HepG2 (cell line): Measurements from ENCODE around the gene HMCN1. TPM values are rescaled to one million over a fixed set of nuclear protein-coding genes. Genes with fewer than 3 reads are reported as not detected.

Experiments used
- ATAC-seq: fragments of 200-7000 bp; cut with Tn5 transposase; 3 replicates; pipeline ENCODE4 v1.9.1; 2020; ENCODE audit warnings: mild to moderate bottlenecking, moderate library complexity
- BruUV-seq: library from RNA; stranded (reverse); fragments of 400-500 nt; replicated peaks from 2 replicates; lab custom pipeline; 2021; lab: Mats Ljungman, UMichigan
- CTCF ChIA-PET: fragments of 300-600 bp; formaldehyde crosslinking; extraction: SDS; loops from one replicate; lab custom pipeline; 2021; ENCODE audit warnings: low total read pairs, inconsistent platforms, low intra/inter-chr PET ratio; lab: Yijun Ruan, JAX
- POLR2A ChIA-PET: fragments of 350-600 bp; sonication (Branson Sonifier 250); formaldehyde crosslinking; loops from one replicate; lab custom pipeline; 2020; ENCODE audit warnings: antibody characterized with exemption, inconsistent platforms; lab: Yijun Ruan, JAX
- DNase-seq: peaks from one replicate; pipeline ENCODE4 v3.0.0-alpha.2; 2015; ENCODE audit warnings: low spot score
- FAIRE-seq: peaks from 3 replicates; lab custom pipeline; 2011; peaks lifted over from hg19 to GRCh38; lab: Jason Lieb, UNC
- H2AFZ ChIP-seq: one replicate; pipeline ENCODE4 v1.6.1; 2011; ENCODE audit warnings: low read length, inconsistent platforms
- H3K27ac ChIP-seq: fragments of 300-600 bp; 3 replicates; pipeline ENCODE4 v1.8.0; 2011; ENCODE audit warnings: mixed run types, mild to moderate bottlenecking, mixed read lengths, low read length, inconsistent platforms; ENCODE audit not compliant: insufficient read depth; ENCODE audit errors: extremely low read length
- H3K27me3 ChIP-seq, 2 experiments: fragments of 200-600 bp in 1 of 2; 2 replicates in 1 of 2; 3 replicates in 1 of 2; pipeline versions ENCODE4 v1.6.0 to v1.8.0; 2011; ENCODE audit warnings: low read length in 2 of 2, mild to moderate bottlenecking in 2 of 2, moderate library complexity in 2 of 2, inconsistent platforms in 1 of 2; ENCODE audit not compliant: insufficient read depth in 2 of 2, control insufficient read depth in 1 of 2
- H3K36me3 ChIP-seq, 2 experiments: fragments of 200-600 bp in 1 of 2; replicated peaks in 1 of 2; 2 replicates in 1 of 2; 3 replicates in 1 of 2; pipeline versions ENCODE4 v1.5.1 to v1.8.0; 2011; ENCODE audit warnings: low read length in 2 of 2, inconsistent platforms in 1 of 2; ENCODE audit not compliant: insufficient read depth in 2 of 2, control insufficient read depth in 1 of 2
- H3K4me1 ChIP-seq: 2 replicates; pipeline ENCODE4 v1.5.1; 2012; ENCODE audit warnings: low read length, inconsistent platforms; ENCODE audit not compliant: insufficient read depth
- H3K4me2 ChIP-seq: 2 replicates; pipeline ENCODE4 v1.6.0; 2011; ENCODE audit warnings: low read depth, low read length, inconsistent platforms
- H3K4me3 ChIP-seq, 3 experiments: fragments of 200-600 bp in 1 of 3; sonication (generic), shearing (Covaris generic) in 1 of 3; replicated peaks in 1 of 3; 2 replicates each; pipeline ENCODE4 v1.5.1; 2011 to 2016; ENCODE audit warnings: low read length in 3 of 3, inconsistent platforms in 2 of 3, low read depth in 2 of 3, mild to moderate bottlenecking in 2 of 3, control low read depth in 1 of 3, mixed read lengths in 1 of 3; ENCODE audit not compliant: insufficient read depth in 1 of 3
- H3K79me2 ChIP-seq: one replicate; pipeline ENCODE4 v1.6.1; 2011; ENCODE audit warnings: low read length, inconsistent platforms; ENCODE audit not compliant: insufficient read depth
- H3K9ac ChIP-seq: 2 replicates; pipeline ENCODE4 v1.6.0; 2011; ENCODE audit warnings: mild to moderate bottlenecking, low read depth, low read length, inconsistent platforms; ENCODE audit not compliant: insufficient read depth
- H3K9me3 ChIP-seq: 2 replicates; pipeline ENCODE4 v1.5.1; 2012; ENCODE audit warnings: mild to moderate bottlenecking, low read length
- H4K20me1 ChIP-seq: 2 replicates; pipeline ENCODE4 v1.6.0; 2011; ENCODE audit warnings: inconsistent platforms, mild to moderate bottlenecking, low read length, moderate library complexity; ENCODE audit not compliant: insufficient read depth
- BORCS8-MEF2B ChIP-seq: sonication (generic); formaldehyde crosslinking; IDR thresholded peaks from 2 replicates; pipeline ENCODE4 v1.8.0; 2022; ENCODE audit warnings: mild to moderate bottlenecking, missing genetic modification reagents
- CCDC6 ChIP-seq: sonication (generic); formaldehyde crosslinking; IDR thresholded peaks from 2 replicates; pipeline ENCODE4 v1.8.1; 2022; ENCODE audit warnings: mild to moderate bottlenecking, missing genetic modification reagents, moderate library complexity
- E2F2 ChIP-seq: sonication (generic); formaldehyde crosslinking; IDR thresholded peaks from 2 replicates; pipeline ENCODE4 v1.4.0; 2020; ENCODE audit warnings: missing genetic modification reagents, borderline replicate concordance
- KLF16 ChIP-seq, 2 experiments: sonication (generic) in 1 of 2; formaldehyde crosslinking in 1 of 2; IDR thresholded peaks; 2 replicates each; pipeline versions ENCODE4 v1.6.1 to v1.8.0; 2016 to 2023; ENCODE audit warnings: missing genetic modification reagents in 2 of 2, missing compliant biosample characterization in 1 of 2
- PCBP1 ChIP-seq: fragments of 200-400 bp; formaldehyde crosslinking; IDR thresholded peaks from 2 replicates; pipeline ENCODE4 v1.6.1; 2017; ENCODE audit warnings: mild to moderate bottlenecking, low read depth, low read length, borderline replicate concordance
- PPARG ChIP-seq: conservative IDR thresholded peaks from 2 replicates; pipeline ENCODE4 v1.6.1; 2016; ENCODE audit warnings: missing biosample characterization, missing genetic modification reagents
- SIN3A ChIP-seq: IDR thresholded peaks from 2 replicates; pipeline ENCODE4 v1.6.1; 2011; ENCODE audit warnings: low read depth, mild to moderate bottlenecking, control low read depth, low read length, borderline replicate concordance
- SMARCC2 ChIP-seq: fragments of 450-650 bp; IDR thresholded peaks from 2 replicates; pipeline ENCODE4 v1.6.1; 2017; ENCODE audit warnings: antibody characterized with exemption, mild to moderate bottlenecking
- UBTF ChIP-seq: sonication (generic); formaldehyde crosslinking; IDR thresholded peaks from 2 replicates; pipeline ENCODE4 v1.4.0; 2020; ENCODE audit warnings: mild to moderate bottlenecking, missing genetic modification reagents
- ZKSCAN5 ChIP-seq: sonication (generic); formaldehyde crosslinking; IDR thresholded peaks from 2 replicates; pipeline ENCODE4 v1.5.1; 2020; ENCODE audit warnings: mild to moderate bottlenecking, missing genetic modification reagents
- ZNF10 ChIP-seq: sonication (generic); formaldehyde crosslinking; IDR thresholded peaks from 2 replicates; pipeline ENCODE4 v1.4.0; 2020; ENCODE audit warnings: mild to moderate bottlenecking, low read depth, missing genetic modification reagents, borderline replicate concordance
- ZNF124 ChIP-seq: sonication (generic); formaldehyde crosslinking; IDR thresholded peaks from 2 replicates; pipeline ENCODE4 v1.4.0; 2020; ENCODE audit warnings: missing genetic modification reagents
- ZNF207 ChIP-seq: fragments of 450-650 bp; IDR thresholded peaks from 2 replicates; pipeline ENCODE4 v1.6.1; 2016; ENCODE audit warnings: antibody characterized with exemption, borderline replicate concordance
- ZNF225 ChIP-seq: sonication (generic); formaldehyde crosslinking; IDR thresholded peaks from 2 replicates; pipeline ENCODE4 v1.4.0; 2020; ENCODE audit warnings: mild to moderate bottlenecking, missing genetic modification reagents
- ZNF674 ChIP-seq: sonication (generic); formaldehyde crosslinking; IDR thresholded peaks from 2 replicates; pipeline ENCODE4 v1.5.0; 2020; ENCODE audit warnings: low read depth, mild to moderate bottlenecking, missing genetic modification reagents
- ZNF75D ChIP-seq: sonication (generic); formaldehyde crosslinking; IDR thresholded peaks from 2 replicates; pipeline ENCODE4 v1.8.1; 2023; ENCODE audit warnings: missing genetic modification reagents, mild to moderate bottlenecking, borderline replicate concordance
- WGBS: methylation state at CpG from one replicate; pipeline ENCODE4 v1.1.6; 2017; ENCODE audit warnings: low lambda C conversion rate; 5-methylcytosine and 5-hydroxymethylcytosine counted together
- in situ Hi-C: cut with HindIII; loops from 2 replicates; pipeline ENCODE4 v1.10.0; 2017; ENCODE audit warnings: low pct_unique_long_range_greater_than_20kb; ENCODE audit not compliant: extremely low pct_ligation_motif_present
- intact Hi-C: fragments of 100-400 bp; cut with micrococcal nuclease; formaldehyde crosslinking; loops from one replicate; pipeline ENCODE4 v1.10.0; 2022; ENCODE audit not compliant: unreplicated experiment
- polyA plus RNA-seq, 8 experiments: library from polyadenylated mRNA; depleted of rRNA in 3 of 8; stranded (reverse) in 7 of 8; unstranded in 1 of 8; fragments of >200 nt; fragmentation: Illumina TruSeq in 4 of 8; extraction: Trizol in 4 of 8; gene quantifications; 2 replicates each; pipeline versions ENCODE4 v1.2.1 to v1.2.3, GENCODE V29; 2011 to 2016; ENCODE audit warnings: low read depth in 4 of 8, missing spikeins in 1 of 8, mixed read lengths in 1 of 8; ENCODE audit not compliant: insufficient read depth in 1 of 8
- total RNA-seq, 5 experiments: library from RNA; depleted of rRNA; stranded (reverse); fragments of >200 nt; fragmentation: Illumina TruSeq; extraction: Trizol; gene quantifications; 2 replicates each; pipeline ENCODE4 v1.2.3, GENCODE V29; 2016; ENCODE audit warnings: low read depth in 1 of 5

HMCN1 gene
- total and polyA plus RNA-seq, 2 of the 13 experiments (the other 11 are each of a cell fraction or from before 2014, with no cell fraction given) = 0.03 TPM; not detected in 1

GRCh38 chr1:186239171-186239570 lies 505.0 kb downstream of the HMCN1 start (continued):
- TF ChIP-seq UBTF (CRISPR knock-in tag) = no peak
- no peak for TF ChIP-seq ZKSCAN5
- no peak for TF ChIP-seq ZNF225 (CRISPR knock-in tag)
- no peak for TF ChIP-seq PCBP1
- no peak for TF ChIP-seq SMARCC2
- no peak for TF ChIP-seq ZNF124 (CRISPR knock-in tag)

GRCh38 chr1:186240436-186240835 lies 506.2 kb downstream of the HMCN1 start:
- no peak overlapping the region for H3K27ac ChIP-seq
- no TSS peak for BruUV-seq
- H4K20me1 ChIP-seq = no peaks in the 10 kb centered on the region
- intact Hi-C loops = no loop called here
- no peak overlapping the region for H2AFZ ChIP-seq
- FAIRE-seq = no peak
- H3K4me1 ChIP-seq = no peaks in the 10 kb centered on the region
- CTCF ChIA-PET = no interaction called here
- no peak for ATAC-seq
- H3K9me3 ChIP-seq = no peaks in the 10 kb centered on the region
- WGBS = 54% methylated on average over 1 of the region's 1 CpG
- TF ChIP-seq SIN3A = no peak
- TF ChIP-seq ZNF75D = no peak
- no peak for TF ChIP-seq ZNF207
- no peak for TF ChIP-seq PPARG (CRISPR knock-in tag)
- no peak for TF ChIP-seq CCDC6
- TF ChIP-seq ZNF674 (CRISPR knock-in tag) = no peak
- TF ChIP-seq ZNF10 (CRISPR knock-in tag) = no peak
- TF ChIP-seq KLF16 (CRISPR knock-in tag; IDR thresholded peaks at IDR 0.05) = no peak
- no peak for TF ChIP-seq BORCS8-MEF2B (CRISPR knock-in tag)
- TF ChIP-seq E2F2 = no peak
- no peak for DNase-seq
- H3K9ac ChIP-seq = no peak overlapping the region
- POLR2A ChIA-PET = no interaction called here
- no peaks in the 10 kb centered on the region; a peak in 1 of 5 replicates for H3K27me3 ChIP-seq
- no peak overlapping the region for H3K4me3 ChIP-seq
- H3K4me2 ChIP-seq = no peak overlapping the region
- H3K79me2 ChIP-seq = no peaks in the 10 kb centered on the region
- in situ Hi-C loops = no loop called here
- H3K36me3 ChIP-seq = no peaks in the 10 kb centered on the region
